H9 (cell line): ENCODE results near the gene ROBO2. TPM values are rescaled to one million over a fixed set of nuclear protein-coding genes. Genes with fewer than 3 reads are reported as not detected.

Source experiments
- DNase-seq: peaks from one replicate; pipeline ENCODE4 v3.0.0-alpha.2; 2017
- H2AFZ ChIP-seq: one replicate; pipeline ENCODE4 v1.6.1; 2013; ENCODE audit warnings: mild to moderate bottlenecking, low read length, control low read depth, moderate library complexity
- H2AK5ac ChIP-seq: 2 replicates; pipeline ENCODE4 v1.6.1; 2013; ENCODE audit warnings: low read length, control low read depth, mixed read lengths; ENCODE audit not compliant: insufficient read length
- H2BK120ac ChIP-seq: one replicate; pipeline ENCODE4 v1.6.1; 2013; ENCODE audit warnings: low read depth, mild to moderate bottlenecking, low read length, control low read depth, inconsistent platforms; ENCODE audit not compliant: poor library complexity, severe bottlenecking
- H2BK12ac ChIP-seq: 2 replicates; pipeline ENCODE4 v1.6.1; 2013; ENCODE audit warnings: low read length, control low read depth, mixed read lengths, low read depth; ENCODE audit not compliant: insufficient read length
- H2BK15ac ChIP-seq: 2 replicates; pipeline ENCODE4 v1.6.1; 2013; ENCODE audit warnings: low read depth, low read length, control low read depth
- H2BK20ac ChIP-seq: one replicate; pipeline ENCODE4 v1.6.1; 2013; ENCODE audit warnings: low read depth, mild to moderate bottlenecking, low read length, control low read depth, inconsistent platforms; ENCODE audit not compliant: poor library complexity, severe bottlenecking
- H2BK5ac ChIP-seq: 2 replicates; pipeline ENCODE4 v1.6.1; 2013; ENCODE audit warnings: low read length, control low read depth, mixed read lengths; ENCODE audit not compliant: insufficient read length
- H3K14ac ChIP-seq: 2 replicates; pipeline ENCODE4 v1.6.1; 2013; ENCODE audit warnings: low read length, control low read depth; ENCODE audit not compliant: insufficient read depth
- H3K18ac ChIP-seq: 2 replicates; pipeline ENCODE4 v1.6.1; 2013; ENCODE audit warnings: low read depth, mild to moderate bottlenecking, mixed read lengths, low read length, control low read depth; ENCODE audit not compliant: insufficient read length
- H3K23ac ChIP-seq: 2 replicates; pipeline ENCODE4 v1.6.1; 2013; ENCODE audit warnings: low read length, control low read depth, mixed read lengths, low read depth; ENCODE audit not compliant: insufficient read length
- H3K23me2 ChIP-seq: 2 replicates; pipeline ENCODE4 v1.6.1; 2013; ENCODE audit warnings: low read depth, mild to moderate bottlenecking, mixed read lengths, low read length, control low read depth; ENCODE audit not compliant: insufficient read length, poor library complexity, severe bottlenecking
- H3K27ac ChIP-seq: 2 replicates; pipeline ENCODE4 v1.5.1; 2013; ENCODE audit warnings: low read length, control low read depth, mixed read lengths, low read depth; ENCODE audit not compliant: insufficient read length
- H3K27me3 ChIP-seq: 2 replicates; pipeline ENCODE4 v1.6.1; 2013; ENCODE audit warnings: low read length, control low read depth, inconsistent platforms; ENCODE audit not compliant: insufficient read depth
- H3K4ac ChIP-seq: 2 replicates; pipeline ENCODE4 v1.6.1; 2013; ENCODE audit warnings: low read depth, mild to moderate bottlenecking, control low read depth, inconsistent platforms, low read length, moderate library complexity
- H3K4me1 ChIP-seq: 2 replicates; pipeline ENCODE4 v1.6.1; 2013; ENCODE audit warnings: low read length, control low read depth, inconsistent platforms; ENCODE audit not compliant: insufficient read depth
- H3K4me2 ChIP-seq: 2 replicates; pipeline ENCODE4 v1.6.1; 2013; ENCODE audit warnings: low read length, control low read depth, mixed read lengths; ENCODE audit not compliant: insufficient read length, insufficient read depth
- H3K56ac ChIP-seq: 2 replicates; pipeline ENCODE4 v1.6.1; 2013; ENCODE audit warnings: low read depth, mild to moderate bottlenecking, mixed read lengths, low read length, control low read depth; ENCODE audit not compliant: insufficient read length
- H3K79me1 ChIP-seq: 2 replicates; pipeline ENCODE4 v1.6.1; 2013; ENCODE audit warnings: low read depth, mild to moderate bottlenecking, moderate library complexity, low read length, control low read depth, inconsistent platforms; ENCODE audit not compliant: insufficient read depth, poor library complexity, severe bottlenecking
- H3K79me2 ChIP-seq: 2 replicates; pipeline ENCODE4 v1.6.1; 2013; ENCODE audit warnings: low read length, control low read depth, inconsistent platforms; ENCODE audit not compliant: insufficient read depth
- H3K9ac ChIP-seq: 2 replicates; pipeline ENCODE4 v1.6.1; 2013; ENCODE audit warnings: low read length, control low read depth, mixed read lengths; ENCODE audit not compliant: insufficient read length; ENCODE audit errors: extremely low read depth
- H3K9me3 ChIP-seq: one replicate; pipeline ENCODE4 v1.6.1; 2013; ENCODE audit warnings: low read depth, low read length, inconsistent platforms; ENCODE audit not compliant: control insufficient read depth
- H3T11ph ChIP-seq: one replicate; pipeline ENCODE4 v1.6.1; 2013; ENCODE audit warnings: mild to moderate bottlenecking, low read length, control low read depth, inconsistent platforms
- H4K20me1 ChIP-seq: one replicate; pipeline ENCODE4 v1.6.1; 2013; ENCODE audit not compliant: control insufficient read depth, insufficient read length, insufficient read depth
- H4K5ac ChIP-seq: 2 replicates; pipeline ENCODE4 v1.6.1; 2013; ENCODE audit warnings: low read depth, mild to moderate bottlenecking, mixed read lengths, low read length, control low read depth; ENCODE audit not compliant: insufficient read length
- H4K8ac ChIP-seq: replicated peaks from 2 replicates; pipeline ENCODE4 v1.6.1; 2013; ENCODE audit warnings: low read length, control low read depth, mixed read lengths, low read depth; ENCODE audit not compliant: insufficient read length
- H4K91ac ChIP-seq: 2 replicates; pipeline ENCODE4 v1.6.1; 2013; ENCODE audit warnings: low read depth, mild to moderate bottlenecking, moderate library complexity, mixed read lengths, low read length, control low read depth; ENCODE audit not compliant: insufficient read length
- H3K27ac Mint-ChIP-seq, 3 experiments: 2 replicates in 2 of 3; 3 replicates in 1 of 3; pipeline ENCODE4 v1.8.0; 2020 to 2021; ENCODE audit warnings: mixed read lengths in 3 of 3, mild to moderate bottlenecking in 1 of 3, moderate library complexity in 1 of 3
- H3K27me3 Mint-ChIP-seq: 2 replicates; pipeline ENCODE4 v1.8.0; 2021; ENCODE audit warnings: low read depth, mild to moderate bottlenecking, moderate library complexity, mixed read lengths
- H3K36me3 Mint-ChIP-seq, 3 experiments: 2 replicates in 2 of 3; 3 replicates in 1 of 3; pipeline ENCODE4 v1.8.0; 2020 to 2021; ENCODE audit warnings: low read depth in 3 of 3, mixed read lengths in 3 of 3; ENCODE audit not compliant: insufficient read depth in 1 of 3
- H3K4me1 Mint-ChIP-seq, 2 experiments: 2 replicates each; pipeline ENCODE4 v1.8.0; 2020; ENCODE audit warnings: mixed read lengths in 2 of 2
- H3K4me3 Mint-ChIP-seq, 2 experiments: 2 replicates in 1 of 2; 3 replicates in 1 of 2; pipeline ENCODE4 v1.8.0; 2020 to 2021; ENCODE audit warnings: mild to moderate bottlenecking in 2 of 2, mixed read lengths in 2 of 2, moderate library complexity in 1 of 2
- H3K9me3 Mint-ChIP-seq, 2 experiments: 2 replicates in 1 of 2; 3 replicates in 1 of 2; pipeline ENCODE4 v1.8.0; 2020; ENCODE audit warnings: mild to moderate bottlenecking in 2 of 2, mixed read lengths in 2 of 2, moderate library complexity in 1 of 2
- WGBS: extraction: QIAGEN DNeasy Blood & Tissue Kit; methylation state at CpG from one replicate; pipeline ENCODE4 v1.1.7; 2013; ENCODE audit warnings: missing lambda C conversion rate, low lambda C conversion rate, mixed read lengths; ENCODE audit not compliant: insufficient read length; ENCODE audit errors: extremely low coverage; 5-methylcytosine and 5-hydroxymethylcytosine counted together
- total RNA-seq: library from RNA; stranded (reverse); gene quantifications from 2 replicates; pipeline ENCODE4 v1.2.1, GENCODE V29; 2021
- TF ChIP-seq, protein P1 (sequence below): fragments of 200-600 bp; sonication (generic); conservative IDR thresholded peaks from 3 replicates; pipeline ENCODE4 v1.8.0; 2021; ENCODE audit warnings: antibody characterized with exemption, mild to moderate bottlenecking

ROBO2 gene
- total RNA-seq, 1 experiment from 2014 or later, result 2.3 TPM

DNA sequence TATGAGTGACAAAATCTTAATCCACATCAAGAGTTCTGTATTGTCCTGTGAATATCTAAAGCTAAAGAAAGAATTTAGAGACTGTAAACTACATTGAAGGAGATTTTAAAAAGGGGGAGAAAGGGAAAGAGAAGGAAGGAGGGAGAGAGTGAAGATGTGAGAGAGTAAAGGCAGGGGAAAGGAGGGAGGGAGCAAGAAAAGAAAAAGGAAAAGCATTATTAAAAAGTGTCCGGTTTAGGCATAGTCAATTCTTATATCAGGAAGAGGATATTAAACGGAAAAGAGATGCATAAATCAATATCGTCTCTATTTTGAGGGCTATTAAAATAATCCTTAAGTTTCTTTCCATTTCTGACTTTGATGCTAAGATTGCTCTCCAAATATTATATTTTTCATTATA is 332.1 kb downstream of the ROBO2 start:
- H3K79me2 ChIP-seq, result no peaks in the 10 kb centered on the region
- Mint-ChIP-seq H3K27me3 (no peaks in the 10 kb centered on the region), H3K36me3 (no peaks in the 10 kb centered on the region), H3K9me3 (no peaks in the 10 kb centered on the region), H3K27ac (0 out of 7 replicates have a peak overlapping the region, but pooled peaks of 1 of the 3 experiments have one; percentile 9), H3K4me3 (no peak overlapping the region), H3K4me1 (0 out of 4 replicates have a peak, but pooled peaks cover 0 to 2% of the 10 kb centered on the region in 2 experiments)
- no peaks in the 10 kb centered on the region for H3K27me3 ChIP-seq
- no peak overlapping the region for H2BK5ac ChIP-seq
- H4K91ac ChIP-seq, result no peak overlapping the region
- whole genome bisulfite sequencing, result no CpG with 5 or more reads among the region's 3 CpGs
- H3K56ac ChIP-seq, result no peak overlapping the region
- no peaks in the 10 kb centered on the region for H3K4me1 ChIP-seq
- TF ChIP-seq, protein P1, sequence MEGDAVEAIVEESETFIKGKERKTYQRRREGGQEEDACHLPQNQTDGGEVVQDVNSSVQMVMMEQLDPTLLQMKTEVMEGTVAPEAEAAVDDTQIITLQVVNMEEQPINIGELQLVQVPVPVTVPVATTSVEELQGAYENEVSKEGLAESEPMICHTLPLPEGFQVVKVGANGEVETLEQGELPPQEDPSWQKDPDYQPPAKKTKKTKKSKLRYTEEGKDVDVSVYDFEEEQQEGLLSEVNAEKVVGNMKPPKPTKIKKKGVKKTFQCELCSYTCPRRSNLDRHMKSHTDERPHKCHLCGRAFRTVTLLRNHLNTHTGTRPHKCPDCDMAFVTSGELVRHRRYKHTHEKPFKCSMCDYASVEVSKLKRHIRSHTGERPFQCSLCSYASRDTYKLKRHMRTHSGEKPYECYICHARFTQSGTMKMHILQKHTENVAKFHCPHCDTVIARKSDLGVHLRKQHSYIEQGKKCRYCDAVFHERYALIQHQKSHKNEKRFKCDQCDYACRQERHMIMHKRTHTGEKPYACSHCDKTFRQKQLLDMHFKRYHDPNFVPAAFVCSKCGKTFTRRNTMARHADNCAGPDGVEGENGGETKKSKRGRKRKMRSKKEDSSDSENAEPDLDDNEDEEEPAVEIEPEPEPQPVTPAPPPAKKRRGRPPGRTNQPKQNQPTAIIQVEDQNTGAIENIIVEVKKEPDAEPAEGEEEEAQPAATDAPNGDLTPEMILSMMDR, result no peak
- H3K27ac ChIP-seq, result no peak overlapping the region
- DNase-seq, result no peak
- H4K20me1 ChIP-seq, result no peaks in the 10 kb centered on the region
- H2BK20ac ChIP-seq, result no peak overlapping the region
- H4K5ac ChIP-seq, result no peak overlapping the region
- H3T11ph ChIP-seq, result no peak overlapping the region
- no peak overlapping the region for H2BK12ac ChIP-seq
- no peak overlapping the region for H3K9ac ChIP-seq
- no peak overlapping the region for H3K14ac ChIP-seq
- H2AK5ac ChIP-seq, result no peak overlapping the region
- H2BK120ac ChIP-seq, result no peak overlapping the region
- H4K8ac ChIP-seq, result no peak overlapping the region
- H2AFZ ChIP-seq, result no peak overlapping the region
- H3K9me3 ChIP-seq, result no peaks in the 10 kb centered on the region
- no peak overlapping the region for H2BK15ac ChIP-seq
- H3K4me2 ChIP-seq, result no peak overlapping the region
- H3K79me1 ChIP-seq, result no peaks in the 10 kb centered on the region
- no peaks in the 10 kb centered on the region for H3K23me2 ChIP-seq
- H3K23ac ChIP-seq, result no peak overlapping the region
- H3K4ac ChIP-seq, result no peak overlapping the region
- no peak overlapping the region for H3K18ac ChIP-seq
